ENCODE measurements around the gene ANKRD65.
"Not testable (repeated sequence)": the region's sequence is repeated elsewhere in the genome, so short reads cannot be mapped to it uniquely, and the experiment has no call there.

Gene ANKRD65

GRCh38 chr1:1415751-1416150 lies 5.3 kb downstream of the ANKRD65 start:
- no peak for DNase-seq

- DNase-seq = not testable (repeated sequence)
Measured at GRCh38 chr1:1412311-1412902, 8.7 kb downstream of the ANKRD65 start.

GRCh38 chr1:1411626-1412025 lies 9.4 kb downstream of the ANKRD65 start:
- DNase-seq = no peak

GRCh38 chr1:1410238-1410637 lies 10.8 kb downstream of the ANKRD65 start:
- DNase-seq = not testable (repeated sequence)

GRCh38 chr1:1407636-1408318 lies 13.3 kb downstream of the ANKRD65 start:
- no peak for DNase-seq

- DNase-seq = peak; percentile 71
Measured at GRCh38 chr1:1406821-1407635, 14.0 kb downstream of the ANKRD65 start, which contains the start of gene MRPL20. Gene MRPL20, minus strand, starts transcription at chr1:1407293. Its CDS starts 76 bp downstream, at chr1:1407217.

- no peak for DNase-seq
Measured at GRCh38 chr1:1406101-1406820, 14.8 kb downstream of the ANKRD65 start.

GRCh38 chr1:1403653-1404052 lies 17.4 kb downstream of the ANKRD65 start:
- DNase-seq = no peak

GRCh38 chr1:1402901-1403392 lies 18.1 kb downstream of the ANKRD65 start:
- DNase-seq = not testable (repeated sequence)

- DNase-seq = no peak
Measured at GRCh38 chr1:1402072-1402900, 18.8 kb downstream of the ANKRD65 start.

- DNase-seq = no peak
Measured at GRCh38 chr1:1401457-1402010, 19.5 kb downstream of the ANKRD65 start.

GRCh38 chr1:1400576-1401456 lies 20.3 kb downstream of the ANKRD65 start:
- no peak for DNase-seq

- DNase-seq = no peak
Measured at GRCh38 chr1:1399872-1400575, 21.1 kb downstream of the ANKRD65 start.

GRCh38 chr1:1399187-1399871 lies 21.7 kb downstream of the ANKRD65 start, which contains the start of gene CCNL2:
Gene CCNL2, minus strand, starts transcription at chr1:1399335. Its CDS starts 29 bp downstream, at chr1:1399306.
- DNase-seq = peak; percentile 89

GRCh38 chr1:1398677-1399186 lies 22.3 kb downstream of the ANKRD65 start:
- DNase-seq = no peak

- no peak for DNase-seq
Measured at GRCh38 chr1:1397839-1398523, 23.1 kb downstream of the ANKRD65 start.

GRCh38 chr1:1395166-1395565 lies 25.9 kb downstream of the ANKRD65 start:
- no peak for DNase-seq

GRCh38 chr1:1394116-1394515 lies 27.0 kb downstream of the ANKRD65 start:
- no peak for DNase-seq

All from NCI-H1092 treated with DMSO at 0.1 percent for 48 hours (cell line).